Caco-2 (cell line): ENCODE results near the gene ISL2. TPM values are rescaled to one million over a fixed set of nuclear protein-coding genes. Genes with fewer than 3 reads are reported as not detected.

ENCODE experiments used
- BruUV-seq: library from RNA; stranded (reverse); fragments of 400-500 nt; replicated peaks from 2 replicates; lab custom pipeline; 2021; lab: Mats Ljungman, UMichigan
- CTCF ChIA-PET: fragments of 300-600 bp; sonication (Branson Sonifier 250); formaldehyde crosslinking; loops from one replicate; lab custom pipeline; 2022; ENCODE audit warnings: antibody characterized with exemption; lab: Charles Lee
- POLR2A ChIA-PET: fragments of 300-600 bp; sonication (Branson Sonifier 250); formaldehyde crosslinking; loops from one replicate; lab custom pipeline; 2022; ENCODE audit warnings: antibody characterized with exemption; lab: Charles Lee
- DNase-seq, 2 experiments: peaks; one replicate each; pipeline versions ENCODE4 v3.0.0 to v3.0.0-alpha.2; 2020 to 2022
- H3K27me3 ChIP-seq: replicated peaks from 2 replicates; pipeline ENCODE4 v1.6.0; 2011; ENCODE audit warnings: low read length; ENCODE audit not compliant: control insufficient read depth, insufficient read depth
- H3K36me3 ChIP-seq: 2 replicates; pipeline ENCODE4 v1.5.1; 2011; ENCODE audit warnings: low read length; ENCODE audit not compliant: control insufficient read depth, insufficient read depth
- H3K4me1 ChIP-seq: fragments of 250-450 bp; sonication (Bioruptor Pico); 2 replicates; pipeline ENCODE4 v1.5.1; 2020; ENCODE audit warnings: mild to moderate bottlenecking
- H3K4me3 ChIP-seq: 2 replicates; pipeline ENCODE4 v1.5.1; 2011; ENCODE audit warnings: low read depth, mild to moderate bottlenecking, control low read depth, low read length
- H3K9me3 ChIP-seq: fragments of 250-450 bp; sonication (Bioruptor Pico); 2 replicates; pipeline ENCODE4 v1.5.1; 2020; ENCODE audit warnings: mild to moderate bottlenecking, moderate library complexity
- H3K27ac Mint-ChIP-seq: one replicate; pipeline ENCODE4 v1.8.0; 2022; ENCODE audit warnings: mixed read lengths; ENCODE audit not compliant: unreplicated experiment
- H3K27me3 Mint-ChIP-seq: one replicate; pipeline ENCODE4 v1.8.0; 2022; ENCODE audit warnings: mixed read lengths; ENCODE audit not compliant: insufficient read depth, unreplicated experiment
- H3K36me3 Mint-ChIP-seq: one replicate; pipeline ENCODE4 v1.8.0; 2022; ENCODE audit warnings: mild to moderate bottlenecking, mixed read lengths; ENCODE audit not compliant: insufficient read depth, unreplicated experiment
- H3K4me1 Mint-ChIP-seq: one replicate; pipeline ENCODE4 v1.8.0; 2022; ENCODE audit warnings: low read depth, mixed read lengths; ENCODE audit not compliant: unreplicated experiment
- H3K4me3 Mint-ChIP-seq: one replicate; pipeline ENCODE4 v1.8.0; 2022; ENCODE audit warnings: mild to moderate bottlenecking, moderate library complexity, mixed read lengths; ENCODE audit not compliant: unreplicated experiment
- H3K9me3 Mint-ChIP-seq: one replicate; pipeline ENCODE4 v1.8.0; 2022; ENCODE audit warnings: mixed read lengths; ENCODE audit not compliant: unreplicated experiment
- intact Hi-C: fragments of 100-400 bp; cut with micrococcal nuclease; formaldehyde crosslinking; loops from one replicate; pipeline ENCODE4 v1.10.0; 2022; ENCODE audit not compliant: unreplicated experiment
- total RNA-seq: library from RNA; stranded (reverse); gene quantifications from 2 replicates; pipeline ENCODE4 v1.2.3, GENCODE V29; 2022
- TF ChIP-seq, protein P1 (sequence below), 2 experiments: fragments of 200-600 bp in 1 of 2; IDR thresholded peaks; 1 replicate in 1 of 2; 2 replicates in 1 of 2; pipeline versions ENCODE4 v1.5.1 to v1.8.0; 2011 to 2022; ENCODE audit warnings: antibody characterized with exemption in 1 of 2, control low read depth in 1 of 2, inconsistent platforms in 1 of 2, low read depth in 1 of 2, low read length in 1 of 2, mild to moderate bottlenecking in 1 of 2, moderate library complexity in 1 of 2; ENCODE audit not compliant: insufficient read depth in 1 of 2, severe bottlenecking in 1 of 2, unreplicated experiment in 1 of 2

ISL2 gene
- total RNA-seq, 1 experiment from 2014 or later, result 11.0 TPM

DNA sequence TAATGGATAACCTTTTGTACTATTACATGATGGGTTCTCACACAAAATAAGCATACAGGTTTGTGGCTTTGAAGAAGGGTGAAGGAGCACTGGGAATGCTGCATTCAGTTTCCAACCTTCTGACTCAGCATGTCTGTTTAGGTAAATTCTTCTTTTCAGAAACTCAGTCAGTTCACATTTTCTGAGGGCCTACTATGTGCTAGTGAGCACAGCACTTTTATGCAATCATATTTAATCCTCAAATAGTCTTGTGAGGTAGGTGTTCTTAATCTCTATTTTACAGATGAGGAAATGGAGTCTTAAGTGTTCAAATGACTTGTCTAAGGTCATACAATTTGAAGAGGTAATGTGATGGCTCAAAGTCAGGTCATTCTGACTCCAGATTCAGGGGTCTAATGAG is 41.2 kb downstream of the ISL2 start:
- ChIA-PET POLR2A (no interaction called here), CTCF (no interaction called here)
- no peaks in the 10 kb centered on the region for H3K9me3 Mint-ChIP-seq
- intact Hi-C loops, result no loop called here
- no peaks in the 10 kb centered on the region for H3K36me3 Mint-ChIP-seq
- peaks cover 8% of the 10 kb centered on the region; the same call in 1 of the 2 replicates for H3K4me1 ChIP-seq
- H3K4me3 ChIP-seq, result no peak overlapping the region
- no TSS peak for BruUV-seq
- no peaks in the 10 kb centered on the region for H3K9me3 ChIP-seq
- TF ChIP-seq, protein P1, sequence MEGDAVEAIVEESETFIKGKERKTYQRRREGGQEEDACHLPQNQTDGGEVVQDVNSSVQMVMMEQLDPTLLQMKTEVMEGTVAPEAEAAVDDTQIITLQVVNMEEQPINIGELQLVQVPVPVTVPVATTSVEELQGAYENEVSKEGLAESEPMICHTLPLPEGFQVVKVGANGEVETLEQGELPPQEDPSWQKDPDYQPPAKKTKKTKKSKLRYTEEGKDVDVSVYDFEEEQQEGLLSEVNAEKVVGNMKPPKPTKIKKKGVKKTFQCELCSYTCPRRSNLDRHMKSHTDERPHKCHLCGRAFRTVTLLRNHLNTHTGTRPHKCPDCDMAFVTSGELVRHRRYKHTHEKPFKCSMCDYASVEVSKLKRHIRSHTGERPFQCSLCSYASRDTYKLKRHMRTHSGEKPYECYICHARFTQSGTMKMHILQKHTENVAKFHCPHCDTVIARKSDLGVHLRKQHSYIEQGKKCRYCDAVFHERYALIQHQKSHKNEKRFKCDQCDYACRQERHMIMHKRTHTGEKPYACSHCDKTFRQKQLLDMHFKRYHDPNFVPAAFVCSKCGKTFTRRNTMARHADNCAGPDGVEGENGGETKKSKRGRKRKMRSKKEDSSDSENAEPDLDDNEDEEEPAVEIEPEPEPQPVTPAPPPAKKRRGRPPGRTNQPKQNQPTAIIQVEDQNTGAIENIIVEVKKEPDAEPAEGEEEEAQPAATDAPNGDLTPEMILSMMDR (IDR thresholded peaks at IDR 0.05; ENCODE audit: insufficient read depth in 1 of 2, low read depth in 1 of 2, low read length in 1 of 2, severe bottlenecking in 1 of 2, unreplicated experiment in 1 of 2), result no peak
- no peak overlapping the region for H3K4me3 Mint-ChIP-seq
- no peak overlapping the region for H3K27ac Mint-ChIP-seq
- no peaks in the 10 kb centered on the region for H3K4me1 Mint-ChIP-seq
- H3K27me3 Mint-ChIP-seq, result no peaks in the 10 kb centered on the region
- DNase-seq, result no peak
- H3K27me3 ChIP-seq, result no peaks in the 10 kb centered on the region
- H3K36me3 ChIP-seq, result no peaks in the 10 kb centered on the region; the same call in 1 of the 2 replicates

DNA sequence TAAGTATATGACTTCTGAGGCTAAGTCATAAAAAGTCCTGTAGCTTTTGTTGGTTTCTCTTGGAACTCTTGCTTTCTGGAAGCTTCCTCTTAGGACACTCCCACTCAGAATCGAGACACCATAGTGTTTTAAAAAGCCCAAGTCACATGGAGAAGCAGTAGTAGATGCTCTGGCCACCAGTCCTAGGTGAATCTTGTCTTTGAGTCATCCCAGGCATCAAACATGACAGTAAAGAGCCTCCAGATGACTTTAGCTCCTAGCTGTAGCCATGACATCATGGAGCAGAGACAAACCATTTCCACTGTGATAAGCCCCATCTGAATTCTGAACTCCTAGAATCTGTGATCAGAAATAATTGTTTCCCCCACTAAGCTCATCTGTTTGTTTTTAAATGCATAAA is 42.1 kb downstream of the ISL2 start:
- no peaks in the 10 kb centered on the region for H3K36me3 Mint-ChIP-seq
- TF ChIP-seq, protein P1 (IDR thresholded peaks at IDR 0.05; ENCODE audit: insufficient read depth in 1 of 2, low read depth in 1 of 2, low read length in 1 of 2, severe bottlenecking in 1 of 2, unreplicated experiment in 1 of 2), result no peak
- H3K27me3 Mint-ChIP-seq, result no peaks in the 10 kb centered on the region
- DNase-seq, result no peak
- H3K27ac Mint-ChIP-seq, result no peak overlapping the region
- intact Hi-C loops, result no loop called here
- no peaks in the 10 kb centered on the region for H3K4me1 Mint-ChIP-seq
- BruUV-seq, result no TSS peak
- no peak overlapping the region for H3K4me3 Mint-ChIP-seq
- Histone ChIP-seq H3K27me3 (no peaks in the 10 kb centered on the region), H3K9me3 (no peaks in the 10 kb centered on the region), H3K4me3 (no peak overlapping the region), H3K4me1 (peaks cover 8% of the 10 kb centered on the region; the same call in 1 of the 2 replicates), H3K36me3 (no peaks in the 10 kb centered on the region; the same call in 1 of the 2 replicates)
- H3K9me3 Mint-ChIP-seq, result no peaks in the 10 kb centered on the region
- POLR2A ChIA-PET, result no interaction called here
- CTCF ChIA-PET, result no interaction called here

DNA sequence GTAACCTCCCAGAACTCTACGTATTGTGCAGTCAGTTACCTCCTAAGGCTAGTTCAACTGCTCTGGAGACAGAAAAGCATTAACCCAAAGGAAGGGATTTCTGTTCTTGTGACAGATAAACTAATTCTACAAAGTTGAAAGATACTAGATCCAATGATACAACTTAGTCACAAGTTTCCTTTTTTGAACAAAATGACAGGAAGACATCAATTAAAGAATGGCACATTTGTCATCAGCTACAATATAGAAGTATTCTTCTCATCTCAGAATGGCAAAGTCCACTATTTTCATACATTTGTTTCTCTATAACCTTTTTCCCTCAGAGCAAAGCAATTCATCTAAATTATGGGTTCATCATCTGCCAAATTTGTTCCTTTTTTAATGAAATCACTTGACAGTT is 43.7 kb downstream of the ISL2 start:
- Histone ChIP-seq H3K4me1 (peaks cover 8% of the 10 kb centered on the region; the same call in 1 of the 2 replicates), H3K9me3 (no peaks in the 10 kb centered on the region), H3K36me3 (no peaks in the 10 kb centered on the region), H3K27me3 (no peaks in the 10 kb centered on the region), H3K4me3 (no peak overlapping the region)
- H3K36me3 Mint-ChIP-seq, result no peaks in the 10 kb centered on the region
- H3K27ac Mint-ChIP-seq, result no peak overlapping the region
- no peaks in the 10 kb centered on the region for H3K9me3 Mint-ChIP-seq
- POLR2A ChIA-PET, result no interaction called here
- no TSS peak for BruUV-seq
- TF ChIP-seq, protein P1 (IDR thresholded peaks at IDR 0.05; ENCODE audit: insufficient read depth in 1 of 2, low read depth in 1 of 2, low read length in 1 of 2, severe bottlenecking in 1 of 2, unreplicated experiment in 1 of 2), result no peak
- no peak for DNase-seq
- CTCF ChIA-PET, result no interaction called here
- no peak overlapping the region for H3K4me3 Mint-ChIP-seq
- H3K27me3 Mint-ChIP-seq, result no peaks in the 10 kb centered on the region
- H3K4me1 Mint-ChIP-seq, result no peaks in the 10 kb centered on the region
- intact Hi-C loops, result no loop called here
